Smooth muscle cell (in vitro differentiated cells): ENCODE measurements around the gene CASP12. TPM values are rescaled to one million over a fixed set of nuclear protein-coding genes. Genes with fewer than 3 reads are reported as not detected.

Experiments used
- DNase-seq: peaks from one replicate; lab custom pipeline; 2025; ENCODE audit not compliant: unreplicated experiment; lab: John Stamatoyannopoulos, UW
- H2AFZ ChIP-seq: fragments of 200-600 bp; sonication (generic); 2 replicates; pipeline ENCODE4 v1.6.0; 2016; ENCODE audit warnings: antibody characterized with exemption, low read depth, mild to moderate bottlenecking
- H3F3A ChIP-seq: fragments of 200-600 bp; sonication (generic); 2 replicates; pipeline ENCODE4 v1.6.0; 2017; ENCODE audit warnings: antibody characterized with exemption, low read depth
- H3K27ac ChIP-seq: fragments of 200-600 bp; sonication (generic); 2 replicates; pipeline ENCODE4 v1.5.1; 2016; ENCODE audit warnings: low read depth, mild to moderate bottlenecking
- H3K27me3 ChIP-seq: fragments of 200-600 bp; sonication (generic); 2 replicates; pipeline ENCODE4 v1.6.1; 2016; ENCODE audit warnings: low read depth, mild to moderate bottlenecking
- H3K36me3 ChIP-seq: fragments of 200-600 bp; sonication (generic); 2 replicates; pipeline ENCODE4 v1.5.1; 2016; ENCODE audit warnings: low read depth
- H3K4me1 ChIP-seq: fragments of 200-600 bp; sonication (generic); 2 replicates; pipeline ENCODE4 v1.5.1; 2016; ENCODE audit warnings: low read depth
- H3K4me2 ChIP-seq: fragments of 200-600 bp; sonication (generic); 2 replicates; pipeline ENCODE4 v1.6.0; 2016; ENCODE audit warnings: mild to moderate bottlenecking
- H3K4me3 ChIP-seq: fragments of 200-600 bp; sonication (generic); 2 replicates; pipeline ENCODE4 v1.5.1; 2016; ENCODE audit warnings: mild to moderate bottlenecking
- H3K79me2 ChIP-seq: fragments of 200-600 bp; sonication (generic); 2 replicates; pipeline ENCODE4 v1.6.0; 2016; ENCODE audit warnings: low read depth, mild to moderate bottlenecking
- H3K9ac ChIP-seq: fragments of 200-600 bp; sonication (generic); 2 replicates; pipeline ENCODE4 v1.6.0; 2016; ENCODE audit warnings: low read depth
- H3K9me3 ChIP-seq: fragments of 200-600 bp; sonication (generic); replicated peaks from 2 replicates; pipeline ENCODE4 v1.5.1; 2016; ENCODE audit warnings: low read depth
- H4K20me1 ChIP-seq: fragments of 200-600 bp; sonication (generic); 2 replicates; pipeline ENCODE4 v1.6.0; 2016; ENCODE audit warnings: low read depth
- CTCF ChIP-seq: fragments of 200-600 bp; sonication (generic); IDR thresholded peaks from 2 replicates; pipeline ENCODE4 v1.5.1; 2017; ENCODE audit warnings: borderline replicate concordance, mild to moderate bottlenecking, antibody characterized with exemption; ENCODE audit not compliant: insufficient read depth, poor library complexity, severe bottlenecking
- WGBS: methylation state at CpG from one replicate; pipeline ENCODE4 v1.1.7; 2016; ENCODE audit warnings: low lambda C conversion rate; 5-methylcytosine and 5-hydroxymethylcytosine counted together
- polyA plus RNA-seq: library from polyadenylated mRNA; unstranded; fragments of >200 nt; fragmentation: Nextera tagmentation; extraction: Ambion mirVana; gene quantifications from 2 replicates; pipeline ENCODE4 v1.2.1, GENCODE V29; 2016
- total RNA-seq: library from RNA; depleted of rRNA; stranded (reverse); fragments of >200 nt; gene quantifications from 2 replicates; pipeline ENCODE4 v1.2.3, GENCODE V29; 2014

The CASP12 gene
- total and polyA plus RNA-seq, 2 experiments from 2014 or later = 0.23 TPM; not detected in 1

- H3K27ac ChIP-seq = no peak overlapping the region
- H3K9ac ChIP-seq = no peak overlapping the region
- WGBS = 75% methylated on average over 1 of the region's 1 CpG
- H2AFZ ChIP-seq = no peak overlapping the region
- TF ChIP-seq CTCF = no peak
- H3K36me3 ChIP-seq = no peaks in the 10 kb centered on the region
- no peak overlapping the region for H3K4me3 ChIP-seq
- H3K4me2 ChIP-seq = no peak overlapping the region
- DNase-seq = no peak
- H3K27me3 ChIP-seq = no peaks in the 10 kb centered on the region
- no peaks in the 10 kb centered on the region for H3K79me2 ChIP-seq
- H3K4me1 ChIP-seq = no peaks in the 10 kb centered on the region
- no peaks in the 10 kb centered on the region for H3F3A ChIP-seq
- H4K20me1 ChIP-seq = no peaks in the 10 kb centered on the region
- no peaks in the 10 kb centered on the region for H3K9me3 ChIP-seq
These were observed 45.4 kb downstream of the CASP12 start for GRCh38 chr11:104852811-104853210.

- Histone ChIP-seq H2AFZ (no peak overlapping the region), H3K79me2 (no peaks in the 10 kb centered on the region), H3K9ac (no peak overlapping the region), H3K27ac (no peak overlapping the region), H3K9me3 (no peaks in the 10 kb centered on the region), H3K4me3 (no peak overlapping the region), H3F3A (no peaks in the 10 kb centered on the region), H4K20me1 (no peaks in the 10 kb centered on the region), H3K4me1 (no peaks in the 10 kb centered on the region), H3K36me3 (no peaks in the 10 kb centered on the region), H3K4me2 (no peak overlapping the region), H3K27me3 (no peaks in the 10 kb centered on the region)
- 87% methylated on average over 3 of the region's 3 CpGs for WGBS
- DNase-seq = no peak
- no peak for TF ChIP-seq CTCF
These were observed 52.0 kb downstream of the CASP12 start for GRCh38 chr11:104846216-104846615.

GRCh38 chr11:104844451-104844850, 53.8 kb downstream of the CASP12 start:
- H3K9ac ChIP-seq = no peak overlapping the region
- H3K27me3 ChIP-seq = no peaks in the 10 kb centered on the region
- no peaks in the 10 kb centered on the region for H3K36me3 ChIP-seq
- no peak overlapping the region for H2AFZ ChIP-seq
- no peaks in the 10 kb centered on the region for H3K79me2 ChIP-seq
- H4K20me1 ChIP-seq = no peaks in the 10 kb centered on the region
- no peaks in the 10 kb centered on the region for H3K9me3 ChIP-seq
- 80% methylated on average over 1 of the region's 1 CpG for WGBS
- no peak overlapping the region for H3K27ac ChIP-seq
- H3K4me2 ChIP-seq = no peak overlapping the region
- H3K4me1 ChIP-seq = no peaks in the 10 kb centered on the region
- TF ChIP-seq CTCF = no peak
- H3K4me3 ChIP-seq = no peak overlapping the region
- no peaks in the 10 kb centered on the region for H3F3A ChIP-seq
- no peak for DNase-seq

GRCh38 chr11:104843150-104843836, 55.0 kb downstream of the CASP12 start:
- Histone ChIP-seq H3K9me3 (no peaks in the 10 kb centered on the region), H3K27ac (no peak overlapping the region), H3F3A (no peaks in the 10 kb centered on the region), H3K36me3 (no peaks in the 10 kb centered on the region), H4K20me1 (no peaks in the 10 kb centered on the region), H3K4me1 (no peaks in the 10 kb centered on the region), H3K27me3 (no peaks in the 10 kb centered on the region), H3K4me3 (no peak overlapping the region), H3K79me2 (no peaks in the 10 kb centered on the region), H3K9ac (no peak overlapping the region), H3K4me2 (no peak overlapping the region), H2AFZ (no peak overlapping the region)
- DNase-seq = no peak
- no peak for TF ChIP-seq CTCF
- WGBS = 88% methylated on average over 4 of the region's 4 CpGs
